Ecto neural progenitor cell (in vitro differentiated cells): ENCODE data around the gene CATSPERE.

ENCODE experiments used
- DNase-seq: peaks from one replicate; pipeline ENCODE4 v3.0.0-alpha.2; 2018; ENCODE audit warnings: low spot score

The CATSPERE gene, protein sequence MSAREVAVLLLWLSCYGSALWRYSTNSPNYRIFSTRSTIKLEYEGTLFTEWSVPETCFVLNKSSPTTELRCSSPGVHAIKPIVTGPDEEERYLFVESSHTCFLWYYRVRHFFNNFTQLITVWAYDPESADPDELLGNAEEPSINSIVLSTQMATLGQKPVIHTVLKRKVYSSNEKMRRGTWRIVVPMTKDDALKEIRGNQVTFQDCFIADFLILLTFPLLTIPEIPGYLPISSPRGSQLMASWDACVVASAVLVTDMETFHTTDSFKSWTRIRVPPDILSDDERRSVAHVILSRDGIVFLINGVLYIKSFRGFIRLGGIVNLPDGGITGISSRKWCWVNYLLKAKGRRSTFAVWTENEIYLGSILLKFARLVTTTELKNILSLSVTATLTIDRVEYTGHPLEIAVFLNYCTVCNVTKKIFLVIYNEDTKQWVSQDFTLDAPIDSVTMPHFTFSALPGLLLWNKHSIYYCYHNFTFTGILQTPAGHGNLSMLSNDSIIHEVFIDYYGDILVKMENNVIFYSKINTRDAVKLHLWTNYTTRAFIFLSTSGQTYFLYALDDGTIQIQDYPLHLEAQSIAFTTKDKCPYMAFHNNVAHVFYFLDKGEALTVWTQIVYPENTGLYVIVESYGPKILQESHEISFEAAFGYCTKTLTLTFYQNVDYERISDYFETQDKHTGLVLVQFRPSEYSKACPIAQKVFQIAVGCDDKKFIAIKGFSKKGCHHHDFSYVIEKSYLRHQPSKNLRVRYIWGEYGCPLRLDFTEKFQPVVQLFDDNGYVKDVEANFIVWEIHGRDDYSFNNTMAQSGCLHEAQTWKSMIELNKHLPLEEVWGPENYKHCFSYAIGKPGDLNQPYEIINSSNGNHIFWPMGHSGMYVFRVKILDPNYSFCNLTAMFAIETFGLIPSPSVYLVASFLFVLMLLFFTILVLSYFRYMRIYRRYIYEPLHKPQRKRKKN

GRCh38 chr1:244461245-244462071, at the start of gene CATSPERE:
Gene CATSPERE, plus strand, starts transcription at chr1:244461273. Its CDS starts 157 bp downstream, at chr1:244461430.
- DNase-seq: peak; percentile 88

- no peak for DNase-seq
Measured at GRCh38 chr1:244412176-244412575, 48.9 kb upstream of the CATSPERE start.

DNA sequence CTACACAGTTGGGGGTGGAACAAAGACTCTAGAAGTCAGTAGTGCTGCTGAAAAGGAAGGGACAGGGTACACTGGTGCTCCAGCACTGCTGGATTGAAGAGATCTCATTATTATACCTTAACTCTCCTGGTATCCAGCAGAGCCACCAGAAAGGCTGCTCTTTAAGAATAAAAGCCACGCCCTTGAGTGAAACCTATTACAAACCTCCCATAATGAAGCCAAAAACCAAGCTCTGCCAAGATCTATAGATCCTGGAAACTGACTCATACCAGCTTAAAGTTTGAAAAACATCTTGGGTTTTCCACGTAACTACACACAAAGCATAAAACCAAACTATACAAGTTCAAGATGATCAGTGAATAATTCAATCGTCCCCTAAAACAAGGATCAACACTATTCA, 47.3 kb upstream of the CATSPERE start:
- DNase-seq: no peak

DNA sequence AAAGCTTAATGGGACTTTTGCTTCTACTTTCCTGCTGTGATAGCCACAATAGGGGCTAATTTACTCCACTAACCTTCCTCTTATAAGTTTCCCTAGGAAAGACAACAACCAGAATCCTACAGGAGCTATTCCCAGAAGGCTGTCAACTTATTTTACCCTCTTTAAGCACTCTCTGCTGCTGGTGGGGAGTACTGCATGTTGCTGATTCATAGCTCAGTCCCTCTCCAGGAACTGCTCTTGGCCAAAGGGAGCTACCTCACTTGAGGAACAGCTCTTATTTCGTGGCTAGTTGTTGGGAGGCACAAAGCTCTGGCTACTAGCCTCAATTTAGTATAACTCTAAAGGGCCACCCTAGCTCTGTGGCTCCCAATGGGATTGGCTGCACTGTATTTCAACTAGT, 46.5 kb upstream of the CATSPERE start:
- no peak for DNase-seq

DNA sequence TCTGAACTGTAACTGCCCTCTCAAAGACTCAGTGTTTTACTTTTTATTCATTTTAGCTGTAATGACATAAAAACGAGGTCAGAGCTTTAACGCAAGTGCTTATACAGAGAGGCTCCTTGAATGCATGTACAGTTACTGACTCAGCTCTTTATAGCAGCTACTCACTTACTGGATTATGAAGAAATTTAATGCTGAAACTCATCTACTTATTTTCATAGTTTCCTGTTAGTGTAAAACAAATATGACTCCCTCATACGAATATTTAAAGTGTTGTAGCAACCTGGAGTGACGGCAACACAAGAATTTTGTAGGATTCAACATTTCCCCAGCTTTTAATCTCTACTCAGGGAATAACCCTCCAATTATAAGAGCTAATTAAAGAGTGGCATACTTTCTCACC, 42.0 kb upstream of the CATSPERE start:
- DNase-seq: no peak

- no peak for DNase-seq
Measured at GRCh38 chr1:244422174-244422573, 38.9 kb upstream of the CATSPERE start.

DNA sequence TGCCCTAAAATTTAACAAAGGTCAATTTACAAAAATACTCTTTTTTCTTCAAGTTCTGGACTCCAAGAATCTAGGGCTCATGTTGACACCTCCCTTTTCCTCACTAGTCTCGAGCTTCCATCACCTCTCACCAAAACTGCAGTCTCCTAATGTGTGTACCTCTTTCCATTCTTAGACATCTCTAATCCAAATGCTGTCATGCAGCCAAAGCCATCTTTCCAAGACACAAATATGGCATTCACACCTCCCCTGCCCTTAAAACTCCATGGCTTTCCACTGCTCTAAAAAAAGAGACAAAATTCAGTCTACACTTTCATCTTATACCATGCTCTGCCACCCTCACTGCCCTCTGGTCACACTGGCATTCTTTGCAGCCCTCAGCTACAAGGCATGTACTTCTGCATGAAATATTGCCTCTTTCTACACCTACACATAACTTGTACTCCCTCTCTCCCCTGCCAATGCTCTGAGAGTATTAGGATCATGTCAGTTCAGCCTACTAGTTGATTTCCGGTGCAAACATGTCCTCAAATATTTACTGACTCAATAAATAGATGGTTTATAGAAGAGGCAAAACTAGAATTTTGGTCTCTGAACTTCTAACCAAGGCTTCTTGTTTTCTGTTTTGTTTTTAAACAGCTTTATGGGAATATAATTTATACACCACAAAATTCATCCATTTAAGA, 36.3 kb upstream of the CATSPERE start:
- no peak for DNase-seq

DNA sequence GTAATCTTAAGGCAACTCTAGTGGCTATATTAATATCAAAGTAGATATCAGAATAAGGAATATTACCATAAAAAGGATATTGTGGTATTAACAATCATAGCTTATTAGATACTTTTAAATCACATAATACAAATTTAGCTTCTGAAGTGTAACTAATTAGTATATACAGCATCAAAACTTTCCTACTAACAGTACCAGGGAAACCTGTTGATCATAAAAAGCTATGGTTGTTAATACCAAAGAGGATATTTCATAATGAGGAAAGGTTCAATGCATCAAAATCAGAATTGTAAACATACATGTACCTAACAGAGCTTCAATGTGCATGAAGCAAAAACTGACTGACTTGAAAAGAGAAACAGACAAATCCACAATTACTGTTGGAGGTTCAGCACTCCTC, 33.4 kb upstream of the CATSPERE start:
- DNase-seq: no peak

DNA sequence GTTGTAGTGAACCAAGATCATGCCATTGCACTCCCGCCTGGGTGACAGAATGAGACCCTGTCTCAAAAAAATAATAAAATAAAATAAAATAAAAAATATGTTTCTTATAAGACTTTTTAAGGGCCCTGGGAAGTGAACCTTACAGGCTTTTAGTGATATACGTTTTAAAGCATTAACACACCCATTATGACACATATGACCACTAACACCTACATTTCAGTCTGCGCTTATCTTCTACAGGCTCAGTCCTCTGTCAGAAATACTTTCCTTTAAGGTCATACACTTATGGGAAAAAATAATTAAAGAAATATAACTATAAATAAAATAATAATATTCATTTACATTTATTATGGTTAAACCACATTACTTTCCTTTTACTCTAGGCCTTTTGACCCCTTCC, 31.3 kb upstream of the CATSPERE start:
- no peak for DNase-seq

DNA sequence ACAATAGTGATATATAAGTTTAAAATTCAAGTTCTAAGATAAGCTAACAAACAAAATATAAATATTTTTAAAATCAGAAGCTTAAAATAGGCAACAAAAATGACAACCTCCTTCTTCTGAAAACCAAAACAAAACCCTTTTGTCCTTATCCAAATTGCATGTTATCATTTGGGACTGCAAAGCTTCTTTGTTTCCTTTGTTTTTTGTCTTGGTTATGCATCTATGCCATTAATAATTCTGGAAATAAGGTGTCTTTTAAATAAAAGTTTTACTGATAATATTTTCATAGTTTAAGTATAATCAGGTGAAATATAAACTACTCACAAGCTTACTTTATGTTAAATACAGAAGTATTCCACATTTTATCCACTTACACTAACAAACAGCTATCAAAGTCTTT, 29.9 kb upstream of the CATSPERE start:
- no peak for DNase-seq

DNA sequence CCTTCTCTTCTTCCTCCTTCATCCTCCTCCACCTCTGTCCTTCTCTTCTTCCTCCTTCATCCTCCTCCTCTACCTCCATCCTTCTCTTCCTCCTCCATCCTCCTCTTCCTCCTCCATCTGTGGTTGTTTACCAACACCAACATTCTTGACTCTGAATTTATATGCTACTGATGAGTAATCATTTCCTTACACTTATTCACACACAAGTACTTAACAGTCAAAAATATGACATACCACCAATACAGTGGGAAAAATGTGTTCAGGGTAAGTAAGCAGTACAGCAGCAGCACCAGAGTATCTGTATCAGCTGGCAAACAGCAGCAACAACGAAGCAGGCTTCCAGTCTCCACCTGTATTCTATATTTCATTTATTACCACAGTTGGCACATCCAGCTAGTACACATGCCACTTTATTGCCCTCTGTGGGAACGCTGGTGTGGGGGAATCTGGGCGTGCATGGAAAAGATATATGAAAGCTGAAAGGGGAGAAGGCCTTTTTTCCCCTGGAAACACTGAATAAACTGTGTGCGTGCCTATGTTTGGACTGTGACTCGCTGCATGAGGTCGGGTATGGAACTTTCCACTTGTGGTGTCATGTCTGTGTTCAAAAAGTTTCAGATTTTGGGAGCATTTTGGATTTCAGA, 25.4 kb upstream of the CATSPERE start:
- no peak for DNase-seq

GRCh38 chr1:244436336-244437085, 24.6 kb upstream of the CATSPERE start:
- DNase-seq: no peak

DNA sequence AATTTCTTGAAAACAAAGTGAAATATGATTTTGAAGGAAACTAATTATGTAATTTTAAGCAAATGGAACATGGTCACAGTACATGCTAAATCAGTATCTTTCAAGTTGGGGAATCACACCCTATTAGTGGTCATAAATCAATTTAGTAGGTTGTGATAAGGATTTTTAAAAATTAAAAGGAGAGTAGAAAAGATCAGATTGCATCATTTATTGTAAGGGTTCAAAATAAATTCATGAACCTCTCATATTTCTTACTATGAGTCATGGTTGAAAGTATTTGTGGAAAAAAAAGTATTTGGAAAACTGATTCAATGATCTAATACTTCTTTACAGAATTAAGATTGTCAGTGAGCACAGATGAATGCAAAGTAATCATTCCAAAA, 24.0 kb upstream of the CATSPERE start:
- DNase-seq: no peak

- DNase-seq: peak; percentile 44
Measured at GRCh38 chr1:244439391-244440032, 21.6 kb upstream of the CATSPERE start.

DNA sequence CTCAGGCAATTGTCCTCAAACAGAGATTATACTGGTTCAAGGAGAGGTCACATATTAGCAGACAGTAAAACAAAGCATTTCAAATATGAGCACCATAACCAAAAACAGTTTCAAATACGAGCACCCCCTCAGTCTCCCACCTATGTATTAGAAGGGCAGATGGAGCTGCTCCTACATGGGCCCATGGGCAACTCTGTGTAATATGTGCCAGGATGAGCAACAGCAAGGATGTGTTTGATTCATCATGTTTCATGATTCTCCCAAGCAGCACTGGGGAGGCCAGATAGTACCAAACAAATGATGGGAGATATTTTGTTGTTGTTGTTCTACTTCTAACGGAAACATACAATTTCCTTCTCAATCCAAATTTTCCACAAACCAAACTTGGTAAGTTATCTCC, 18.2 kb upstream of the CATSPERE start:
- DNase-seq: no peak

GRCh38 chr1:244444854-244445253, 16.2 kb upstream of the CATSPERE start:
- DNase-seq: no peak

GRCh38 chr1:244445320-244446181, 15.5 kb upstream of the CATSPERE start:
- no peak for DNase-seq

- no peak for DNase-seq
Measured at GRCh38 chr1:244447024-244447423, 14.0 kb upstream of the CATSPERE start.

GRCh38 chr1:244447552-244447951, 13.5 kb upstream of the CATSPERE start:
- DNase-seq: no peak
